HEK293 (cell line): Measurements from ENCODE around the gene DCHS1.
A peak's percentile ranks its signal among the peaks of the same experiment; 100 is the strongest.

ENCODE experiments used
- GLI2 ChIP-seq: fragments of 450-650 bp; formaldehyde crosslinking; IDR thresholded peaks from 2 replicates; pipeline ENCODE4; 2017; ENCODE audit warnings: missing biosample characterization, missing genetic modification characterization, low read depth, borderline replicate concordance
- KLF9 ChIP-seq: fragments of 450-650 bp; formaldehyde crosslinking; IDR thresholded peaks from 2 replicates; pipeline ENCODE4 v1.5.1; 2016; ENCODE audit warnings: missing biosample characterization, missing genetic modification characterization, low read depth
- SP3 ChIP-seq: fragments of 450-650 bp; formaldehyde crosslinking; IDR thresholded peaks from 2 replicates; pipeline ENCODE4 v1.5.1; 2016; ENCODE audit warnings: missing biosample characterization, missing genetic modification characterization
- TCF7L2 ChIP-seq: IDR thresholded peaks from 2 replicates; pipeline ENCODE4 v1.6.1; 2011; ENCODE audit warnings: low read depth, mild to moderate bottlenecking, inconsistent platforms, low read length, moderate library complexity, borderline replicate concordance
- YY1 ChIP-seq: fragments of 450-650 bp; formaldehyde crosslinking; IDR thresholded peaks from 2 replicates; pipeline ENCODE4 v1.5.1; 2018; ENCODE audit warnings: missing biosample characterization, missing genetic modification characterization
- ZBTB11 ChIP-seq: fragments of 450-650 bp; formaldehyde crosslinking; conservative IDR thresholded peaks from 2 replicates; pipeline ENCODE4 v1.5.1; 2016; ENCODE audit warnings: low read depth, missing biosample characterization, missing genetic modification characterization
- ZIC2 ChIP-seq: fragments of 450-650 bp; formaldehyde crosslinking; IDR thresholded peaks from 2 replicates; pipeline ENCODE4 v1.5.1; 2016; ENCODE audit warnings: missing biosample characterization, missing genetic modification characterization
- ZNF10 ChIP-seq: fragments of 450-650 bp; formaldehyde crosslinking; IDR thresholded peaks from 2 replicates; pipeline ENCODE4 v1.5.1; 2017; ENCODE audit warnings: missing biosample characterization, missing genetic modification characterization
- ZNF112 ChIP-seq: fragments of 450-650 bp; formaldehyde crosslinking; IDR thresholded peaks from 2 replicates; pipeline ENCODE4 v1.5.0; 2017; ENCODE audit warnings: missing biosample characterization, missing genetic modification characterization
- ZNF138 ChIP-seq: fragments of 450-650 bp; formaldehyde crosslinking; IDR thresholded peaks from 2 replicates; pipeline ENCODE4 v1.5.1; 2016; ENCODE audit warnings: missing biosample characterization, missing genetic modification characterization, borderline replicate concordance
- ZNF169 ChIP-seq: fragments of 450-650 bp; formaldehyde crosslinking; IDR thresholded peaks from 2 replicates; pipeline ENCODE4 v1.5.1; 2016; ENCODE audit warnings: missing biosample characterization, missing genetic modification characterization
- ZNF202 ChIP-seq: fragments of 450-650 bp; formaldehyde crosslinking; IDR thresholded peaks from 2 replicates; pipeline ENCODE4 v1.5.1; 2016; ENCODE audit warnings: missing biosample characterization, missing genetic modification characterization, borderline replicate concordance
- ZNF221 ChIP-seq: fragments of 450-650 bp; formaldehyde crosslinking; IDR thresholded peaks from 2 replicates; pipeline ENCODE4 v1.5.1; 2017; ENCODE audit warnings: missing biosample characterization, missing genetic modification characterization, borderline replicate concordance
- ZNF324 ChIP-seq: fragments of 450-650 bp; formaldehyde crosslinking; IDR thresholded peaks from 2 replicates; pipeline ENCODE4 v1.5.1; 2016; ENCODE audit warnings: missing biosample characterization, missing genetic modification characterization
- ZNF341 ChIP-seq: fragments of 450-650 bp; formaldehyde crosslinking; IDR thresholded peaks from 2 replicates; pipeline ENCODE4; 2016; ENCODE audit warnings: low read depth, missing biosample characterization, missing genetic modification characterization
- ZNF354C ChIP-seq: fragments of 450-650 bp; formaldehyde crosslinking; IDR thresholded peaks from 2 replicates; pipeline ENCODE4 v1.5.1; 2016; ENCODE audit warnings: missing biosample characterization, missing genetic modification characterization, low read depth, borderline replicate concordance
- ZNF398 ChIP-seq: fragments of 450-650 bp; formaldehyde crosslinking; IDR thresholded peaks from 2 replicates; pipeline ENCODE4 v1.5.1; 2017; ENCODE audit warnings: missing biosample characterization, missing genetic modification characterization
- ZNF423 ChIP-seq: fragments of 450-650 bp; formaldehyde crosslinking; IDR thresholded peaks from 2 replicates; pipeline ENCODE4 v1.5.1; 2016; ENCODE audit warnings: missing biosample characterization, missing genetic modification characterization
- ZNF518A ChIP-seq: fragments of 450-650 bp; formaldehyde crosslinking; conservative IDR thresholded peaks from 2 replicates; pipeline ENCODE4 v1.5.1; 2016; ENCODE audit warnings: low read depth, missing biosample characterization, missing genetic modification characterization
- ZNF596 ChIP-seq: fragments of 450-650 bp; IDR thresholded peaks from 2 replicates; pipeline ENCODE4 v1.5.0; 2018; ENCODE audit warnings: missing biosample characterization, mild to moderate bottlenecking, missing genetic modification characterization, moderate library complexity
- ZNF621 ChIP-seq: fragments of 450-650 bp; formaldehyde crosslinking; IDR thresholded peaks from 2 replicates; pipeline ENCODE4 v1.5.1; 2017; ENCODE audit warnings: missing biosample characterization, missing genetic modification characterization
- ZNF639 ChIP-seq: fragments of 450-650 bp; formaldehyde crosslinking; IDR thresholded peaks from 2 replicates; pipeline ENCODE4 v1.5.1; 2016; ENCODE audit warnings: missing biosample characterization, missing genetic modification characterization
- ZNF645 ChIP-seq: fragments of 450-650 bp; formaldehyde crosslinking; IDR thresholded peaks from 2 replicates; pipeline ENCODE4; 2016; ENCODE audit warnings: missing biosample characterization, missing genetic modification characterization
- ZNF654 ChIP-seq: fragments of 450-650 bp; formaldehyde crosslinking; IDR thresholded peaks from 2 replicates; pipeline ENCODE4 v1.5.1; 2016; ENCODE audit warnings: low read depth, missing biosample characterization, missing genetic modification characterization
- ZNF664 ChIP-seq: fragments of 450-650 bp; formaldehyde crosslinking; IDR thresholded peaks from 2 replicates; pipeline ENCODE4 v1.5.1; 2016; ENCODE audit warnings: missing biosample characterization, missing genetic modification characterization
- ZNF701 ChIP-seq: fragments of 450-650 bp; formaldehyde crosslinking; IDR thresholded peaks from 2 replicates; pipeline ENCODE4 v1.5.1; 2016; ENCODE audit warnings: missing biosample characterization, missing genetic modification characterization
- ZSCAN16 ChIP-seq: fragments of 450-650 bp; formaldehyde crosslinking; IDR thresholded peaks from 2 replicates; pipeline ENCODE4 v1.5.1; 2016; ENCODE audit warnings: missing biosample characterization, missing genetic modification characterization

The DCHS1 gene

GRCh38 chr11:6603287-6604080 lies 52.1 kb downstream of the DCHS1 start, which contains the start of the genes ILK and RRP8 (continued):
- TF ChIP-seq ZBTB11 (peak; percentile 82), ZNF701 (tag by site-specific recombination) (no peak), GLI2 (tag by site-specific recombination) (no peak), ZNF324 (tag by site-specific recombination) (0 out of 2 replicates have a peak, but pooled peaks have one; percentile 70), ZNF664 (tag by site-specific recombination) (no peak), ZNF639 (tag by site-specific recombination) (0 out of 2 replicates have a peak, but pooled peaks have one; percentile 55), KLF9 (tag by site-specific recombination) (peak; percentile 46), ZIC2 (peak; percentile 57; the same call in 1 of the 2 replicates), ZNF341 (peak; percentile 58), ZNF221 (no peak), ZNF621 (tag by site-specific recombination) (no peak), ZNF202 (tag by site-specific recombination) (no peak), YY1 (tag by site-specific recombination) (peak; percentile 60; the same call in 1 of the 2 replicates), ZNF423 (no peak), ZNF10 (no peak), ZNF645 (no peak), ZNF169 (tag by site-specific recombination) (no peak), ZSCAN16 (no peak), SP3 (tag by site-specific recombination) (peak; percentile 71), ZNF138 (no peak), ZNF398 (no peak), TCF7L2 (no peak), ZNF112 (tag by site-specific recombination) (no peak), ZNF354C (tag by site-specific recombination) (no peak), ZNF654 (tag by site-specific recombination) (no peak), ZNF518A (tag by site-specific recombination) (0 out of 2 replicates have a peak, but pooled peaks have one; percentile 31), ZNF596 (peak; percentile 11; the same call in 1 of the 2 replicates)
